Neutrophil (primary cell): Measurements from ENCODE around the gene GALNT18.

Experiments
- H3K27ac ChIP-seq: fragments of 200-600 bp; sonication (generic); 2 replicates; pipeline ENCODE4 v1.5.1; 2016; ENCODE audit warnings: mild to moderate bottlenecking, moderate library complexity
- H3K27me3 ChIP-seq: fragments of 200-600 bp; sonication (generic); 2 replicates; pipeline ENCODE4 v1.6.0; 2016; ENCODE audit warnings: mild to moderate bottlenecking
- H3K36me3 ChIP-seq: fragments of 200-600 bp; sonication (generic); 2 replicates; pipeline ENCODE4 v1.5.1; 2017
- H3K4me1 ChIP-seq, 2 experiments: fragments of 200-600 bp in 1 of 2; sonication (generic) in 1 of 2; 1 replicate in 1 of 2; 2 replicates in 1 of 2; pipeline versions ENCODE4 v1.5.1 to v1.6.1; 2013 to 2016; ENCODE audit warnings: low read depth in 1 of 2, low read length in 1 of 2, mild to moderate bottlenecking in 1 of 2, moderate library complexity in 1 of 2; ENCODE audit not compliant: control insufficient read depth in 1 of 2, insufficient read depth in 1 of 2
- H3K4me3 ChIP-seq, 2 experiments: fragments of 200-600 bp in 1 of 2; sonication (generic) in 1 of 2; 1 replicate in 1 of 2; 2 replicates in 1 of 2; pipeline ENCODE4 v1.5.1; 2013 to 2016; ENCODE audit warnings: low read depth in 1 of 2, low read length in 1 of 2, mild to moderate bottlenecking in 1 of 2, moderate library complexity in 1 of 2
- H3K9me3 ChIP-seq: fragments of 200-600 bp; sonication (generic); 2 replicates; pipeline ENCODE4 v1.5.1; 2016
- TF ChIP-seq, protein P1 (sequence below): fragments of 200-600 bp; sonication (generic); IDR thresholded peaks from 2 replicates; pipeline ENCODE4 v1.5.1; 2016; ENCODE audit warnings: antibody characterized with exemption

GALNT18 gene

DNA sequence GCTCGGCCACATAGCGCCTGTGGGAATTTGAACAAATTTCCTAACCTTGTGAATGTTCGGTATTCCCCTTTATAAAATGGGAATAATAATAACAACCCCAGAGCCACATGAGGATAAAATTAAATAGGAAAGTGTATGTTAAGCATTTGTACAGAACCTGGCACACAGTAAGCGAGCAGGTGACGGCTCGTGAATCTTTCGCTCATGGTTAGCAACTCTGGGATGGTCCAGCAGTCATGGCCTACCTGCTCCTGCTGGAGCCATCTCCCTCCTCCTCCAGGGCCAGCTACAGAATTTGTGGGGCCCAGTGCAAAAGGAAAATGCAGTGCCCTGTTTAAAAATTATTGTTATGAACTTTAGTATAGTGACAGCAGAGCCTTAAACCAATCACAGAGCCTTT lies 180.3 kb downstream of the GALNT18 start:
- no peaks in the 10 kb centered on the region for H3K9me3 ChIP-seq
- TF ChIP-seq, protein P1, sequence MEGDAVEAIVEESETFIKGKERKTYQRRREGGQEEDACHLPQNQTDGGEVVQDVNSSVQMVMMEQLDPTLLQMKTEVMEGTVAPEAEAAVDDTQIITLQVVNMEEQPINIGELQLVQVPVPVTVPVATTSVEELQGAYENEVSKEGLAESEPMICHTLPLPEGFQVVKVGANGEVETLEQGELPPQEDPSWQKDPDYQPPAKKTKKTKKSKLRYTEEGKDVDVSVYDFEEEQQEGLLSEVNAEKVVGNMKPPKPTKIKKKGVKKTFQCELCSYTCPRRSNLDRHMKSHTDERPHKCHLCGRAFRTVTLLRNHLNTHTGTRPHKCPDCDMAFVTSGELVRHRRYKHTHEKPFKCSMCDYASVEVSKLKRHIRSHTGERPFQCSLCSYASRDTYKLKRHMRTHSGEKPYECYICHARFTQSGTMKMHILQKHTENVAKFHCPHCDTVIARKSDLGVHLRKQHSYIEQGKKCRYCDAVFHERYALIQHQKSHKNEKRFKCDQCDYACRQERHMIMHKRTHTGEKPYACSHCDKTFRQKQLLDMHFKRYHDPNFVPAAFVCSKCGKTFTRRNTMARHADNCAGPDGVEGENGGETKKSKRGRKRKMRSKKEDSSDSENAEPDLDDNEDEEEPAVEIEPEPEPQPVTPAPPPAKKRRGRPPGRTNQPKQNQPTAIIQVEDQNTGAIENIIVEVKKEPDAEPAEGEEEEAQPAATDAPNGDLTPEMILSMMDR, result no peak
- no peak overlapping the region for H3K27ac ChIP-seq
- peaks cover 19% of the 10 kb centered on the region for H3K27me3 ChIP-seq
- no peak overlapping the region for H3K4me3 ChIP-seq
- no peaks in the 10 kb centered on the region for H3K36me3 ChIP-seq
- no peaks in the 10 kb centered on the region for H3K4me1 ChIP-seq

DNA sequence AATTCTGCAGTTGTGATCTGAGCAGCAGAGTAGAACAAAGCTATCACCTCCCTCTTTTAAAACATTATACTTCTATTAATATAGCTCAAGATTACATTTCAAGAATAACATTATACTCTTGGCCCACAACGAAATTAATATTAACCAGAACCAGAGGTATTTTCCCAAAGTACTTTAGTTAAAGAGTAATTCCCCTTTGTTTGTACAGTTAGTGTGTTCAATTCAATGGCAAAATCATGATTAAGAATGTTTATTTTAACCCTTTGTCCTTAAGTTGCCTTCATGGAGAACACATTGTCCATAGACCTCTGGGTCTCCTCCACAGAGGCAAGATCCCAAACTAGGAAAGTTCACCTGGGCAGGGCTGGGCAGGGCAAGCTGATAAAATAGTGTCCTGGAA lies 180.7 kb downstream of the GALNT18 start:
- Histone ChIP-seq H3K9me3 (no peaks in the 10 kb centered on the region), H3K36me3 (no peaks in the 10 kb centered on the region), H3K4me1 (no peaks in the 10 kb centered on the region), H3K4me3 (no peak overlapping the region), H3K27ac (no peak overlapping the region), H3K27me3 (peaks cover 20% of the 10 kb centered on the region)
- TF ChIP-seq, protein P1, result no peak

DNA sequence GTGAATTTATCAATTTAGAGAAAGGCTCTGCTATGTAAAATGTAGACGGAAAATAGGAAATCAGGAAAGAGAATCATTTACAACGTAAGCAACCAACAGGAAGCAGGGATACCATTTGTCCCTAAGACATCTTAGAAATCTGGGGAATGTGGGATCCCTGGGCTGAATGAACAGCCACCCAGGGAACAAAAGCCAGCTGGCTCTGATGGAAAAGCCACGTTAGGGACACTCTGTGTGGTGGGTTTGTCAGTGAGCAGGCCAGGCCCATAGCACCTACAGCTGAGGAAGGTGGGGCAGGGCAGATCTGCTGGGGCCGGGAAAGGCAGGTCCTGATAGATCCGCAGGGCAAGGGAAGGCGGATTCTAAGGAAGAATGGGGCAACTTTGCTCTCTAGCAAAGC lies 181.7 kb downstream of the GALNT18 start:
- H3K4me1 ChIP-seq, result no peaks in the 10 kb centered on the region
- no peak overlapping the region for H3K27ac ChIP-seq
- no peaks in the 10 kb centered on the region for H3K36me3 ChIP-seq
- H3K4me3 ChIP-seq, result no peak overlapping the region
- TF ChIP-seq, protein P1, result no peak
- H3K9me3 ChIP-seq, result no peaks in the 10 kb centered on the region
- H3K27me3 ChIP-seq, result peaks cover 30% of the 10 kb centered on the region

DNA sequence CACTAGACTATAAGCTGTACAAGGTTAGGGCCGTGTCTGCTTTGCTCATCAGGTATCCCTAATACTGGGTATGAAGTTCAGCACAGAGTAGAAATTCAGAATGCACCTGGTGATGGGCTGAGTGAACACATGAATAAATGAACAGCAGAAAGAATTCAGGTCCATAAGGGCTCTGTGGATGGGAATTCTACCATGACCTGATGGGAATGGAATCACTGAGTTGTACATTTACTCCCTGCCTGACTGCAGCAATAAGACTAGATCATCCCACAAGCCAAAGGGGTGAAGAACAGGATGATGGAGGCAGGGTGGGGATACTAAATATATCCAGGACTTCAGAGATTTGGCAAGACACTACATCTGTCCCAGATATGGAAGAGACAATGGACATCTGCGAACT lies 182.2 kb downstream of the GALNT18 start:
- H3K4me1 ChIP-seq, result no peaks in the 10 kb centered on the region
- H3K9me3 ChIP-seq, result no peaks in the 10 kb centered on the region
- no peak overlapping the region for H3K27ac ChIP-seq
- no peaks in the 10 kb centered on the region for H3K36me3 ChIP-seq
- TF ChIP-seq, protein P1, result no peak
- H3K27me3 ChIP-seq, result peaks cover 32% of the 10 kb centered on the region
- H3K4me3 ChIP-seq, result no peak overlapping the region

DNA sequence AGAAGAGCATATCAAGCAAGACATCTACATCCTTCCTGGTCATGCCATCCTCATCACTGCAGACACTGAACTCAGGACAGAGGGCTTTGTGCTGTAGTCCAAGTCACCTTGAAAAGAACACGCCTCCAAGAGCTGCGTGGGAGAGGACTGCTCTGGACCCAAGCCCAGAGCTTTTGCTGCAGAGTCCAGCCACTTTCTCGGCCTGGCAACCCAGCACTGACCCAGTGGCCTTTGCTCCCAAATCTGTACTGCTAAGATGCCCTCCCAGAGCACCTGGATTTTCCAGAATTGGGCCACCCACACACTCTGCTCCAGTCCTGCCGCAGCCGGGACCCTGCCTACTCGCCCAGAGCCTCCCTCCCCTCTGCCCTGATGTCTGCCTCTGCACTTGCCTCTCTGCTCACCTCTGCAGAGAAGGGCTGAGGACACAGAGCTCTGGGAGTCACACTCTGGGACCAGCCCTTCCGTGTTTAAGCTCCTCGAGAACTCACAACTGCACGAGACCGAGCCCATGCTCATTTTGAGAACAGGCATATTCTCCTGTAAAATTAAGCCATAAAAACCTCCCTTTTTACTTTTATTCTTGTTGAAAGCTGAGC lies 185.0 kb downstream of the GALNT18 start:
- H3K36me3 ChIP-seq, result no peaks in the 10 kb centered on the region
- H3K4me1 ChIP-seq, result no peaks in the 10 kb centered on the region
- no peak overlapping the region for H3K4me3 ChIP-seq
- H3K27me3 ChIP-seq, result peaks cover 44% of the 10 kb centered on the region
- TF ChIP-seq, protein P1, result no peak
- H3K9me3 ChIP-seq, result no peaks in the 10 kb centered on the region
- H3K27ac ChIP-seq, result no peak overlapping the region

DNA sequence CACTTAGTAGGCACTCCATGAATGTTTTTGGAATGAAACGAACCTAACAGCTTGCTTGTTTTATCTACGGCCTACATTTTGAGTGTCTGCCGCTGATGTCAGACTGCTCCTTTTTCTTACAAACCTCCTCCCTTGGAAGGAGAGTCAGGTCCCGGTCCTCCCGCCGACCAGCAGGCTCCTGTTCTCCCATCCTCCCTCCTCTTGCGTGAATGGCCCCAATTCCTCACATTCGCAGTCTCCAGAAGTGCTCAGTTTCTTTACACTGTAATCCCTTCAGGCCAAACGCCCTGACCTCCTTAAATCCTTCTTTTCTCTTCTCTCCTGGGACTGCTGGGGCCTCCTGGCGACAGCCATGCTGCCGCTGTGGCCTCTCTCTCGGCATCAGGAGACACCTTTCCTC lies 186.2 kb downstream of the GALNT18 start:
- Histone ChIP-seq H3K9me3 (no peaks in the 10 kb centered on the region), H3K27me3 (peaks cover 53% of the 10 kb centered on the region), H3K4me3 (no peak overlapping the region)

More for the DNA sequence above, 186.2 kb downstream of the GALNT18 start:
- H3K36me3 ChIP-seq, result no peaks in the 10 kb centered on the region
- TF ChIP-seq, protein P1, result no peak
- no peaks in the 10 kb centered on the region for H3K4me1 ChIP-seq
- no peak overlapping the region for H3K27ac ChIP-seq
